ENCODE results near the gene MOK.

MOK gene

GRCh38 chr14:102184316-102185035 is 120.5 kb downstream of the MOK start:
- Mint-ChIP-seq H3K9me3 (no peaks in the 10 kb centered on the region), H3K27ac (peak overlapping the region; percentile 94), H3K4me1 (peaks cover 78% of the 10 kb centered on the region), H3K4me3 (peak overlapping the region; percentile 67), H3K27me3 (no peaks in the 10 kb centered on the region), H3K36me3 (peaks cover 1% of the 10 kb centered on the region)

GRCh38 chr14:102183886-102184285 is 121.1 kb downstream of the MOK start:
- Mint-ChIP-seq H3K4me3 (peak overlapping the region; percentile 67), H3K9me3 (no peaks in the 10 kb centered on the region), H3K4me1 (peaks cover 77% of the 10 kb centered on the region), H3K27ac (peak overlapping the region; percentile 94), H3K36me3 (peaks cover 1% of the 10 kb centered on the region), H3K27me3 (no peaks in the 10 kb centered on the region)

DNA sequence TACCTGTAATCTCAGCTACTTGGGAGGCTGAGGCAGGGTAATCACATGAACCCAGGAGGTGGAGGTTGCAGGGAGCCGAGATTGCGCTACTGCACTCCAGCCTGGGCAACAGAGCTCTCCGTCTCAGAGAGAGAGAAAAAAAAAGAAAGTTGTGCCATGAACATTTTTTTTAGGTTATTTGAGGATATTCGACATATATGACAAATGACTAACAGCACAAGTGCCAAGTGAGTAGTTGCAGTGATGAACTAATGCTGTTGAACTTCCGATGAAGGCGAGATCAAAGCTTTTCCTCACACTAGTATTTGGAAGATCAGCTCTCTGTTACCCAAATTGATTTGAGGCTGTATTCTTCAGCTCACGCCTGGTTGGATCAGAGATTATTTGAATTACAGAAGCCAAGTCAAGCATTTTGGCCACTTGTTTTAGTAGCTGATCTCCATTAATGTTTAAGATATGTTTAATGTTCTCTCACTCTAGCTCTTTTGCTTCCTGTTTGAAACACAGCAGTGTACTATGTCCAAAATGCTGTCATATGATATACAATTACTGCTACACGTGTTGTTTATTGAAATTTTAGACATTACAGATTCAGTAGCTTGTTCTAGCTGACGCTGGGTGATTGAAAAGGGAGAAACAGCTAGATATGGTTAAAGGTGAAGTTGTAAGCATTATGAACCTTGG is 121.9 kb downstream of the MOK start:
- Mint-ChIP-seq H3K4me3 (peak overlapping the region; percentile 45), H3K27ac (peak overlapping the region; percentile 94), H3K27me3 (no peaks in the 10 kb centered on the region), H3K4me1 (peaks cover 85% of the 10 kb centered on the region), H3K36me3 (peaks cover 1% of the 10 kb centered on the region), H3K9me3 (no peaks in the 10 kb centered on the region)

- Mint-ChIP-seq H3K36me3 (peaks cover 1% of the 10 kb centered on the region), H3K9me3 (no peaks in the 10 kb centered on the region), H3K4me1 (peaks cover 88% of the 10 kb centered on the region), H3K27ac (no peak overlapping the region), H3K27me3 (no peaks in the 10 kb centered on the region), H3K4me3 (no peak overlapping the region)
These were observed 122.8 kb downstream of the MOK start for GRCh38 chr14:102182190-102182589.

GRCh38 chr14:102181187-102181586 is 123.8 kb downstream of the MOK start:
- peak overlapping the region; percentile 69 for H3K27ac Mint-ChIP-seq
- no peaks in the 10 kb centered on the region for H3K9me3 Mint-ChIP-seq
- peaks cover 4% of the 10 kb centered on the region for H3K36me3 Mint-ChIP-seq
- peaks cover 88% of the 10 kb centered on the region for H3K4me1 Mint-ChIP-seq
- H3K4me3 Mint-ChIP-seq = no peak overlapping the region
- no peaks in the 10 kb centered on the region for H3K27me3 Mint-ChIP-seq

DNA sequence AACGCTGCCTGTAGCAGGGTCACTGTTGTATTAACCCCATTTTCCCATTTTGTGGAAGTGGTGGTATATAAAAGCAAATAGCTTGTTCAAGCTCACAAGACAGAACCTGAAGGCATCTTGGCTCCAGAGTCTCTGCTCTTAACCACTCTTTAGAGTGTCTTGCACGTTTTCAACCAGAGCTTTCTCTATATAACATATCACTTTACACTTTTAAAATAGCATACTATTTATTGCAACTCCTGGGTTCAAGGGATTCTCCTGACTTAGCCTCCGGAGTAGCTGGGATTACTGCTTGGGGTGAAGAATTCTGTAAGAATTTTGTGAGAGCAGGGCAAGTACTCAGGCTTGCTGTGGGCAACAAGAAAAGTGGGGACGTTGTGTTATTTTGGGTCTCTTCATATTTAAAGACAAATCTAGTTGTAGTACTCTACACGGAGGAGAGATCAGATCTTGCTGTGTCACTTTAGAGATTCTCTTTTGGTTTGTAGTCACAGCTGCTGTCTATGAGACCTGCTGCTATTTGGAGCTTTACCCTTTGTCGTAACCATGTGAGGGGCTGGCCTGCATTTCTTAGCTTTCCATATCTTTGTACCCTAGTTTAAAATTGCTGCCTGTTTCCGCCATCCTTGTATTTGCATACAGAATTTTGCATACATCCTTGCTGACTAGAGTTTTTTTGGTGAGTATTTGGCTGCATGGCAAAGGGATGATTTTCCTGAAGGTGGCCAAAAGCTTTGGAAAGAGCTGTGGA is 124.5 kb downstream of the MOK start:
- peaks cover 4% of the 10 kb centered on the region for H3K36me3 Mint-ChIP-seq
- no peak overlapping the region for H3K4me3 Mint-ChIP-seq
- H3K4me1 Mint-ChIP-seq = peaks cover 87% of the 10 kb centered on the region
- H3K9me3 Mint-ChIP-seq = no peaks in the 10 kb centered on the region
- no peaks in the 10 kb centered on the region for H3K27me3 Mint-ChIP-seq
- peak overlapping the region; percentile 69 for H3K27ac Mint-ChIP-seq

Data from activated naive CD4-positive, alpha-beta T cell treated with anti-CD3 and anti-CD28 coated beads, Interleukin-2, amount 50 U/mL, for 24 hours (primary cell).